Astrocyte of the spinal cord (primary cell): ENCODE results near the gene PIK3R5.
A peak's percentile ranks its signal among the peaks of the same experiment; 100 is the strongest.

Experiments
- DNase-seq: peaks from one replicate; pipeline ENCODE4 v3.0.0; 2011; ENCODE audit warnings: low read depth, low spot score
- H3K4me3 ChIP-seq: 2 replicates; pipeline ENCODE4 v1.5.1; 2011; ENCODE audit warnings: low read depth, mild to moderate bottlenecking, low read length, moderate library complexity
- CTCF ChIP-seq: IDR thresholded peaks from 2 replicates; pipeline ENCODE4 v1.5.1; 2012; ENCODE audit warnings: low read depth, mild to moderate bottlenecking, low read length, inconsistent platforms
- in situ Hi-C: cut with HindIII; loops from 2 replicates; pipeline ENCODE4 v1.10.0; 2017; ENCODE audit warnings: low sequenced_read_pairs

Gene PIK3R5

GRCh38 chr17:8851600-8851999, 113.9 kb downstream of the PIK3R5 start:
- no peak overlapping the region for H3K4me3 ChIP-seq
- in situ Hi-C loops = no loop called here
- no peak for DNase-seq
- TF ChIP-seq CTCF = no peak

- no peak for DNase-seq
- in situ Hi-C loops = no loop called here
- no peak overlapping the region for H3K4me3 ChIP-seq
- TF ChIP-seq CTCF = no peak
Observed at GRCh38 chr17:8849311-8850041, 116.0 kb downstream of the PIK3R5 start.

- DNase-seq = no peak
- no peak for TF ChIP-seq CTCF
- no peak overlapping the region for H3K4me3 ChIP-seq
- in situ Hi-C loops = no loop called here
Observed at GRCh38 chr17:8847891-8848290, 117.6 kb downstream of the PIK3R5 start.

GRCh38 chr17:8846768-8847211, 118.7 kb downstream of the PIK3R5 start:
- in situ Hi-C loops = no loop called here
- peak; percentile 15 for DNase-seq

GRCh38 chr17:8844229-8845218, 121.0 kb downstream of the PIK3R5 start:
- DNase-seq = no peak
- in situ Hi-C loops = no loop called here
- no peak overlapping the region for H3K4me3 ChIP-seq
- TF ChIP-seq CTCF = no peak

More at GRCh38 chr17:8846768-8847211, 118.7 kb downstream of the PIK3R5 start:
- H3K4me3 ChIP-seq = no peak overlapping the region
- TF ChIP-seq CTCF = no peak

GRCh38 chr17:8843344-8843743, 122.2 kb downstream of the PIK3R5 start:
- no peak for TF ChIP-seq CTCF
- DNase-seq = no peak
- no peak overlapping the region for H3K4me3 ChIP-seq
- in situ Hi-C loops = no loop called here
